GM18517 (cell line): ENCODE results near the gene RSPO3.
"Not testable (repeated sequence)": the region's sequence is repeated elsewhere in the genome, so short reads cannot be mapped to it uniquely, and the experiment has no call there.

Source experiments
- ATAC-seq: cut with Tn5 transposase; IDR thresholded peaks from one replicate; pipeline ENCODE4 v1.9.1; 2021; ENCODE audit warnings: mild to moderate bottlenecking, moderate library complexity; ENCODE audit not compliant: unreplicated experiment

Gene RSPO3

DNA sequence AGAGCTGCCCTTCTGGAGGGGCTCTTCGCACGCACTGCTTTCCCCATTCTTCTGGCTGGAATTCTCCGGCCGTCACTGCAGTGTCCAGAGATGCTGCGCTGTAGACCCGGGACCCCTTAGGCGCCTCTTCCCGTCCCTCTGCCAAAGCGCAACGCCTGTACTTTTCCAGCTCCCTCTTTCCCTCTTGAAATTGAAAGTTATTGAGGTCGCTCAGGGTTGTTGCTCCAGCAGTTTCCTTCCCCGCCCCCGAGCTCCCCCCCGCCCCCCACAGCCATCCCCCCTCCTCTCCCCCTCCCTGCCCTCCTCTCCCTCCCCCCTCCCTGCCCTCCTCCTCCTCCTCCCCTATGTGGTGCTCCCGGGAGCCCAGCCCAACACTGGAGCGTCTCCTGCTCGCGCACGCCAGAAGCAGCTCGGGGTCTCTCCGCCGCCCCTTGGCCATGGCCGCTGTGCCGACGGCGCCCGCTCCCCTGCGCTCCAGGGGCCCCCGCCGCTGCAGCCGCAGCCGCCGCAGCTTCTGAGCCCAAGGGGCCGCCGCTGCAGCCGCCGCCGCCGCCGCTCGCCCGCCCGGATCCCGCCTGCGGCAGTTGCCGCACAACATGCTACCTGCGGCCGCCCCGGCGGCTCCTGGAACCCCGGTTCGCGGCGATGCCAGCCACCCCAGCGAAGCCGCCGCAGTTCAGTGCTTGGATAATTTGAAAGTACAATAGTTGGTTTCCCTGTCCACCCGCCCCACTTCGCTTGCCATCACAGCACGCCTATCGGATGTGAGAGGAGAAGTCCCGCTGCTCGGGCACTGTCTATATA lies at the start of gene RSPO3:
Gene RSPO3 (plus strand): TSS at position 374 of the 804 bp plus-strand sequence. CDS start 522 bp downstream, outside the sequence.
- peak; percentile 32 for ATAC-seq

DNA sequence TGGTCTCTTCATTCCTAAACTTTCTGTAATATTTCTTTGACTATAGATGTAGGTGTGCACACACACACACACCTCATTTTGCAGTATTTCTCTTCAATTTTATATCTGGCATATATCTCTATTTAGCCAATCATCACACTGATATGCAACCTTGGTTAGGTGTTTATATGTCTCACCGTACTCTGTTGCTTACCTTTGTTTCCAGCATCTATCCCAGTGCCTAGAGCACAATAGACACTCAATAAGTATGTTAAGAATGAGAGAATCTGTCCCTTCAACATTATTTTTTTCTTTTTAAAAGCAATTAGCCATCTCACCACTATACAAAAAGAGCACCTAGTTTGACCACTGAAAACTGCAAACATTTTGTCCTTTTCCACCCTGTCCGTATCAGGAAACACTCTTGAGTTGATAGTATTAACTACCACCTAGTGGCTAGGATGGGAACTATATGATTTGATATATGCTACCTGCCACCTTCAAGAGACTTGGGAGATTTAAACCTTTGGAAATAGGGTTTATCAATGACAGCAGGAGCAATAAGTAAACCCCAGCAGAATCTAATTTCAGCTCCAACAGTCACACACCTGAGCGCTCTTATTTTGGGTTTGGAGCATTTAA lies 48.7 kb upstream of the RSPO3 start:
- peak; percentile 50 for ATAC-seq

- ATAC-seq: peak; percentile 70
These were observed 45.2 kb upstream of the RSPO3 start for GRCh38 chr6:127073222-127073621.

DNA sequence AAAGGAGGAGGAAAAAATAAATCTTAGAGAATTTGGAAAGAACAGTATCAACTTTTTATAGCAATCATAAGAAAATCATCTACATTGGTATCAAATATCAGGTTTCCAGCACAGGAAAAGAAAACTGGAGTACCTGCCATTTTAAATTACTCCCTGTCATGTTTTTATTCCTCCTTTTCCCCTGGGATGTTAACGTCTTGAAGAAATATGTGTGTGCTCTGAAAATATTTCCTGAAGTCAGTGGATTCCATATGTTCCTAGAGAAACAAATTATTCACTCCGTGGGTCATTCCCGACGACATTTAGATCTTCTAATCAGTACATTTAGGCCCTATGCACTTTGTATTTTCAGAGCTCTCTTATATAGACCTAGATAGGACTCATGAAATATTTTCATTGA lies 42.0 kb upstream of the RSPO3 start:
- ATAC-seq: no peak

GRCh38 chr6:127077886-127078285 lies 40.6 kb upstream of the RSPO3 start:
- ATAC-seq: no peak

DNA sequence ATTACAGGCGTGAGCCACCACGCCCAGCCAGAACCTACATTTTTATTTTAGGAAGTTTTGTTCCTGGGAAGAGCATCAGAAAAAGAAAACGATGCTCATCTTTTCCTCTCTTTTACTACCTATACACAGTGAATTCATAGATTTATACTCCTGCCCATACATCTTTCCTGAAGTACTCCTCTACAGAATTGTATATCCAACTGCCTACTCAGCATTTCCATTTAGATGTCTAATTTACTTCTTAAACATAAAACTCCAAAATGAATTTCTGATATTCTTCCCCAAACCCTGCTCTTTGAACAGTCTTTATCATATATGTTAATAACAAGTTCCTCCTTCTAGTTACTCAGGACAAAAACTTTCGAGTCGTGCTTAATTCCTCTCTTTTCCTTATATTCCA lies 39.8 kb upstream of the RSPO3 start:
- ATAC-seq: no peak

GRCh38 chr6:127079681-127080080 lies 38.8 kb upstream of the RSPO3 start:
- ATAC-seq: no peak

DNA sequence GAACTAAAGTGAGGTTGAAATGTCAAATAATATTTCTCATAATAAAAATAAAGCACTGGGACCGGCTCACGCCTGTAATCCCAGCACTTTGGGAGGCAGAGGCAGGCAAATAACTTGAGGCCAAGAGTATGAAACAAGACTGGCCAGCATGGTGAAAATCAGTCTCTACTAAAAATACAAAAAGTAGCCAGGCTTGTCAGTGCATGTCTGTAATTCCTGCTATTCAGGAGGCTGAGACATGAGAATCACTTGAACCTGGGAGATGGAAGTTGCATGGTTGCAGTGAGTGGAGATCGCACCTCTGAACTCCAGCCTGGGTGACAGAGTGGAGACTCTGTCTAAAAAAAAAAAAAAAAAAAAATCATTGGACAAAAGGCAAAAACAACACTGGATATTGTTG lies 38.4 kb upstream of the RSPO3 start:
- ATAC-seq: no peak

GRCh38 chr6:127083231-127083962 lies 35.1 kb upstream of the RSPO3 start:
- ATAC-seq: no peak

DNA sequence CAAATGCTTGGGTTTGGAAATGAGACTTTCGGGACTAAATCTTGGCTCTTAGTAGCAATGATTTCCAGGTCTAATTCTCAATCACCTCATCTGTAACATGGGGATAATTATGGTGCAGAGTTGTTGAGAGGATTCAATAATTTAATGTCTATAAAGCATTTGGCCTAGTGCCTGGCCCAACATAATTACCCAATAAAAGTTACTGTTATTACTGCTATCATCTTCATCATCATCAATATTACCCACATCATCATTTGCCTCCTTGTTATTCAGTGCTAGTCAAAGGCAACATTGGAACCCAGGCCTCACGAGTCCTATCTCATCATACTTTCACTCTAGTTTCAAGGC lies 34.5 kb upstream of the RSPO3 start:
- no peak for ATAC-seq

DNA sequence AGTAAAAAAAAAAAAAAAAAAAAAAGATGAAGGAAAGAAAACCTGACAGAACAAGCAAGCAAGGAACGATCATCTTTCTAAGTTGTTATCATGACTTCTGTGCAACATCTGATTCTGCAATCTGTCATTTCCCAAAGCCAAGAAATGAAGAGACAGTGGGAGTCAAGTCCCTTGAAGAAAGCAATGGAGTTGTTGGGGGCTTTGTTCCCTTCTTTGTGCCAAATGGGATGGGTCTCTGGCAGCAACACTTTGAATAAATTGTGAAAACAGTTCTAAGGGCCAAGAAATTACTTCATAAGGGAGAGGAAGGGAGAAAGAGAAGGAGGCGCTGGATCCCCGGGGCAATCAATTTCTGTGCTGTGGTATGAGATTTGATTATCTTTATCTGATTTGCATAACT lies 33.3 kb upstream of the RSPO3 start:
- no peak for ATAC-seq

GRCh38 chr6:127090051-127090450 lies 28.4 kb upstream of the RSPO3 start:
- no peak for ATAC-seq

DNA sequence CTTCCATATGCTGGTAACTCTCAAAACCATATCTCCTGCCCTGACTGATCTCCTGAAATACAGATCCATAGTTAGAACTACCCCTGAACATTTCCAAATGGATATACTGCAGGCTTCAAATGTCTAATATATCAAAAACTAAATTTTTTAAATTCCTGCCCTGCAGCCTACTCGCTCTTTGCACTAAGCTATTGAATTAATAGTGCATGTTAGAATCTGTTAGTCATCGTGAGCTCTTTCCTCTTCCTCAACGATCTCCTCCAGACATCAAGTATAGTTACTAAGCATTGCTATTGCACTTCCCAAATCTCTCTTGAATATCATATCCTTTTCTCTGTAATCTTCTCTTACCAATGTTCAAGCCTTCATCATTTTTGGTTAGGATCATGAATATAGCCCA lies 26.0 kb upstream of the RSPO3 start:
- ATAC-seq: no peak

- ATAC-seq: no peak
These were observed 23.7 kb upstream of the RSPO3 start for GRCh38 chr6:127094791-127095190.

- ATAC-seq: no peak
These were observed 22.3 kb upstream of the RSPO3 start for GRCh38 chr6:127096167-127096566.

DNA sequence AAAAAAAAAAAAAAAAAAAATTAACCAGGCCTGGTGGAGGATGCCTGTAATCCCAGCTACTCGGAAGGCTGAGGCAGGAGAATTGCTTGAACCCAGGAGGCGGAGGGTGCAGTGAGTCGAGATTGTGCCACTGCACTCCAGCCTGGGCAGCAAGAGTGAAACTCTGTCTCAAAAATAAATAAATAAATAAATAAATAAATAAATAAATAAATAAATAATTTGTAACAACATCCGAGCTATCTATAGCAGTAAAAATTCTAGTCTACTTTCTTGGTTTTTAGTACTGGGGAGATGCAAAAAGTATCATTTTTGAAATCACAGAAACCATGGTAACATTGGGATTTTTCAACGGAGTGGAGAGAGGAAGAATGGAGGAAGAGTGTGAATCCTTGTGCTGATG lies 21.0 kb upstream of the RSPO3 start:
- not testable (repeated sequence) for ATAC-seq

GRCh38 chr6:127100510-127101140 lies 17.8 kb upstream of the RSPO3 start:
- no peak for ATAC-seq

DNA sequence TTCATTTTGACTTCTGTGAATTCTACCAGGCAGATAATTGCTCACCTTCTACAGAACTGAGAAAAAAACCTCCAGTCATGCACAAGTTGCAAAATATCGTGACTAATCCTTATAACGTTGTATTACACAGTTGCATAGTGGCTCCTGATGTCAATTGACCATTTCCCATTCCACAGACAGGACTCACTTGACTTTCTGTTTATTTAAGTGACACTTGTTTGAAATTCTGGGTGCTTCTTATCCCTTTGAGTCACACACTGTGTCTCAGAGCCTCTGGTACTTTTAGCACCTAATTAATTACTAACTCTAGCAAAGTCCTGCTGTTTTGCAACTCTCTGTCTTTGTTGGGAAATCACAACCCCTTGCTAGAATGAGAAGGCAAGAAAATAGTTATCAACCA lies 16.2 kb upstream of the RSPO3 start:
- no peak for ATAC-seq

DNA sequence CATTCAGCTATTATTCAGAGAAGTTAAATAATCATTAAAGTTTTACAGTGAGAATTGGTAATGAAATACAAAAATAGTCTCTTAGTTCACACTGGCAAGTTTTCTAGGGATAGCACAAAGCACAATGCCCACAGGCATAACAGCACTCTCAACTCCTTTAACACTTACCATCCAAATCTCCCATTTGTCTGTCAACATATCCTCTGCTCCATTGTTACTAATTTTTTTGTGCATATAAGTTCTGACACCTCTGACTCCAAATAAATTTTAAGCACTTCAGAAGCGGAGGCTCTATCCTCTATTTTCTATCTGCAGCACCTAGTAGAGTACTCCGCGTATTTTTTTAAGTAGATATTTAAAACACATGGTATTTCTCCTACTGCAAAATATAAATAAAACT lies 15.6 kb upstream of the RSPO3 start:
- no peak for ATAC-seq

DNA sequence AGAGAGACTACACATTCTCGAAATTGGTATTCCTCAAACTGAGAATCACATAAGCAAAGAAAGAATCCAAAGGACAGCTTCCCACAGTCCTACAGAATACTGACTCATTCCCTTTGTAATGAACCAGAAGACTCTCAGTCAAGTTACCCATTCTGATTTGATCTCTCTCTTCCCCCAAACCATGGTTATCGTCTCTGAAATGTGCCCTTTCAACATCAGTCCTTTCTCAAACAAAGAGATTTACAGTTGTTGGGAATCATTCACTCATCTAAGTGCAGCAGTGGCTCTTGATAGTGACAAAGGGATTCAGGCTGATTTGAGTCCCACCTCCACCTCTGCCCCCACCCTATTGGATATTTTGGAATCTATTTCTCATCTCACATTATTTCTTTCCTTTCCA lies 15.0 kb upstream of the RSPO3 start:
- no peak for ATAC-seq

DNA sequence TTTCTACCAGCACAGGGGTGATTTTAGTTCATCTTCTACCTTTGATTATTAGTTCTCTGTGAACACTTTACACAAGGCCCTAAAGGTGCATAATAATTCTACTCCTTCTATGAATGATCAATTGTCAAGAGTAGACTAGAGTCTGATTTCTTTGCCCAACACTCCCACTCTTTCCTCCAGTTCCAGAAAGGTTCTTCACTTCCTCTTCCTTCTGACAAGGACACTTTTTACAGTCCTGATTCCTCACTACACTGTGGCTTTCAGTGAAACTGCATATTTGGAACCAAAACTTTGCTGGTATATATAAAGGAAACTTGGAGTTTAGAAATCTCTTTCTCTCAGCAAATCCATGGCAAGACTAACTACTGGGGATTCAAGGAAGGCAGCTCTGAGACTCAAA lies 10.6 kb upstream of the RSPO3 start:
- no peak for ATAC-seq

DNA sequence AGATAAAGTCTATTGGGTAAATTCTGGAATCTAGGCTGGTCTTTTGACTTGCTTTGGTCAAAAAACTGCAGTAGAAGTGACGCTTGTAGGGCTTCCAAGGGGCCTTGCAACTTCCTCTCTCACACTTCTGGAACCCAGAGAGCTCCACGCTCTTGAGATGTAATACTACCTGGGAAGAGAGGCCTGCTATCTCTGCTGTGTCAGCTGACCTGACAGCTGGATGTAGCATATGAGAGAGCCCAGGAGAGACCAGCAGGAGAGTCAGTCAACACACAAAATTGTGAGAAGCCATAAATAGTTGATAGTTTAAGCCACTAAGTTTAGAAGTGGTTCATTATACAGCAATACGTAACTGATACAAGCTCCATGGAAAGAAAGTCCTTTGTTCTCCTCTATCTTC lies 7.8 kb upstream of the RSPO3 start:
- ATAC-seq: no peak
